Measurements from ENCODE around the gene HPCAL4.

DNA sequence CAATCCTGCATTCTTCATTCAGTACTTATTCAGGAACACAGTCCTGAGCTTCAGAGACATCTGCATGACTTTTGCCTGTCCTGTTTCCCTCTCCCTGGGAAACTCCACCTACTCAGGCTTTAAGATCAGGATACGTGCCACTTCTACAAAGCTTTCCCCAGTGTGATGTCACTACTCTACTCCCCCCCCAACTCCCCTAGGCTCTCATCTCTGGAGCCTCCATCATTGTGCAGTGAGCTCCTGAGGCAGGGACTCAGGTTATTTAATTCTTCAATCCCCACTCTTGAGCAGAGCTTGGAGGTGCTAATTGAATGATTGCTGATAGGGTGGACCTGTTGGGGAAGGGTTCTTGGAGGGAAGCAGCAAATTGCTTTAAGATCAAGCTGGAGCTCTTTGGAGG, 20.5 kb downstream of the HPCAL4 start:
- TF ChIP-seq CTCF (IDR thresholded peaks at IDR 0.05; ENCODE audit: borderline replicate concordance, extremely low read depth, low read length, poor library complexity, severe bottlenecking) (no peak), EZH2 (IDR thresholded peaks at IDR 0.05; ENCODE audit: borderline replicate concordance, low read depth, low read length, severe bottlenecking) (no peak)
